ENCODE data around the gene GAS5. TPM values are rescaled to one million over a fixed set of nuclear protein-coding genes. Genes with fewer than 3 reads are reported as not detected.

GAS5 gene
- total and polyA plus RNA-seq, 9 of the 15 experiments (the other 6 are each of a cell fraction or from before 2014, with no cell fraction given): 565 to 1,860 (median 1,006) TPM

DNA sequence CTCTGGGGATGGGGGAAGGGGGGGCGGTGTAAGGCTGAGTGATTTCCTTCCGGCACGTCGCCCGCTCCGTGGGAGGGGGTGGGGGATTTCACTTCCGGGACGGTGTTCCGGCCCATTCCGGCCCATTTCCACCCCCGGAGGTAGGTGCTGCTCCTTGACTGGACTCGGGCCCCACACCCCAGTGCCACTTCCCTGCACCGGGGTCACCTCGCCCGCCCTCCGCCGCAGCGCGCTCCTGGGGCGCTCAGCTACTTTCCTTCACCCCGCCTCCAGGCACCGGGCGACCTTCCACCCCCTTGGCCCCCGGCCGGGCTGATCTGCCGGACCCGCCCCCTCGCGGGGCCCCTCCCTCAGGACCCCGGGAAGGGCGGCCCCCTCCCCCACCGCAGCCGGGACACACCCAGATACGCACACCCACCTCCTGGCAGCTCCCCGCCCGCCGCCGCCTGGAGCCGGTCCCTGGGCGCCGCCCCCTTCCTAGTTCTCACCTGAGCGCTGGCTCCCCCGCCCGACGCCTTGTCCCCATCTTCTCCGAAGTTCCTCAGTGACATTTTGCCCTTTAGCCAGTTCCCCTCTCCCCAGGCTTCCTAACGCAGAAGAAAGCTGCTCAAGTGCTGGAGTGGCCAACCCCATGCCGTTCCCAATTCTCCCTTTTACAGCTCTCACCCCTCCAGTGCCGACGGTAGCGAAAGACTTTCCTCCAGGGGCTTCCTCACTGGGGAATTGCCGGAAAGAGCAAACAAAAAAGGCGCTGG lies 654 bp upstream of the GAS5 start, which contains the start of gene ZBTB37 (continued):
- TF ChIP-seq TAF1 (IDR thresholded peaks at IDR 0.05; ENCODE audit: control insufficient read depth, extremely low read depth, insufficient read depth, low read length, severe bottlenecking) (peak; percentile 31), SMARCA5 (IDR thresholded peaks at IDR 0.05) (0 out of 2 replicates have a peak, but pooled peaks have one; percentile 50), ZNF311 (CRISPR knock-in tag; IDR thresholded peaks at IDR 0.05) (no peak), HOXB6 (CRISPR knock-in tag; IDR thresholded peaks at IDR 0.05; ENCODE audit: borderline replicate concordance) (no peak), NFE2 (IDR thresholded peaks at IDR 0.05; ENCODE audit: low read depth) (no peak), BMI1 (IDR thresholded peaks at IDR 0.05; ENCODE audit: low read length) (no peak), ZBTB40 (IDR thresholded peaks at IDR 0.05) (peak; percentile 96), ZBTB40 (CRISPR knock-in tag; IDR thresholded peaks at IDR 0.05) (no peak), ZNF133 (CRISPR knock-in tag; IDR thresholded peaks at IDR 0.05) (no peak), ARID3A (IDR thresholded peaks at IDR 0.05; ENCODE audit: borderline replicate concordance, low read depth, low read length) (no peak), HDAC6 (IDR thresholded peaks at IDR 0.05; ENCODE audit: low read depth, low read length) (no peak), TAF7 (tag; IDR thresholded peaks at IDR 0.05) (peak; percentile 27; the same call in 1 of the 2 replicates), ZBTB17 (CRISPR knock-in tag; IDR thresholded peaks at IDR 0.05) (no peak), GATAD2A (IDR thresholded peaks at IDR 0.05) (peak; percentile 86; the same call in 1 of the 2 replicates), FOXA3 (CRISPR knock-in tag; conservative IDR thresholded peaks at IDR 0.05 in 1 of 2, IDR thresholded peaks at IDR 0.05 in 1 of 2) (peak in 1 of 2 experiments; percentile 33; a peak in 1 of 4 replicates), SRSF7 (optimal IDR thresholded peaks at IDR 0.05; ENCODE audit: low read depth, low read length) (no peak), ZNF224 (CRISPR knock-in tag; IDR thresholded peaks at IDR 0.05) (no peak), ZFP36 (IDR thresholded peaks at IDR 0.05; ENCODE audit: low read depth, low read length, partially characterized antibody) (no peak)
